Keratinocyte (primary cell): ENCODE measurements around the gene ARFGEF3. TPM values are rescaled to one million over a fixed set of nuclear protein-coding genes. Genes with fewer than 3 reads are reported as not detected.
"Not testable (repeated sequence)": the region's sequence is repeated elsewhere in the genome, so short reads cannot be mapped to it uniquely, and the experiment has no call there.

ENCODE experiments used
- DNase-seq: peaks from one replicate; pipeline ENCODE4 v3.0.0-alpha.2; 2011; ENCODE audit warnings: low read depth, missing footprints, low spot score
- FAIRE-seq: peaks from 2 replicates; lab custom pipeline; 2011; peaks lifted over from hg19 to GRCh38; lab: Jason Lieb, UNC
- H2AFZ ChIP-seq: 2 replicates; pipeline ENCODE4 v1.6.0; 2012; ENCODE audit warnings: low read length, control low read depth, inconsistent platforms; ENCODE audit not compliant: control insufficient read depth
- H3K27ac ChIP-seq: 2 replicates; pipeline ENCODE4 v1.5.1; 2011; ENCODE audit warnings: low read length; ENCODE audit not compliant: control insufficient read depth, insufficient read depth
- H3K27me3 ChIP-seq: 3 replicates; pipeline ENCODE4 v1.6.0; 2011; ENCODE audit warnings: low read length; ENCODE audit not compliant: control insufficient read depth, insufficient read depth; ENCODE audit errors: extremely low read depth
- H3K36me3 ChIP-seq, 2 experiments: 2 replicates in 1 of 2; 3 replicates in 1 of 2; pipeline ENCODE4 v1.5.1; 2011; ENCODE audit warnings: low read length in 2 of 2, mild to moderate bottlenecking in 1 of 2; ENCODE audit not compliant: control insufficient read depth in 2 of 2, insufficient read depth in 2 of 2; ENCODE audit errors: extremely low read depth in 1 of 2
- H3K4me1 ChIP-seq: 3 replicates; pipeline ENCODE4 v1.5.1; 2011; ENCODE audit warnings: low read length; ENCODE audit not compliant: control insufficient read depth, insufficient read depth; ENCODE audit errors: extremely low read depth
- H3K4me2 ChIP-seq: 3 replicates; pipeline ENCODE4 v1.6.0; 2011; ENCODE audit warnings: low read depth, low read length; ENCODE audit not compliant: control insufficient read depth, insufficient read depth; ENCODE audit errors: extremely low read depth
- H3K4me3 ChIP-seq, 3 experiments: fragments of 200-600 bp in 1 of 3; sonication (generic) in 1 of 3; 2 replicates in 2 of 3; 3 replicates in 1 of 3; pipeline ENCODE4 v1.5.1; 2011 to 2016; ENCODE audit warnings: low read length in 3 of 3, mild to moderate bottlenecking in 3 of 3, control low read depth in 2 of 3, inconsistent platforms in 1 of 3, low read depth in 1 of 3, mixed read lengths in 1 of 3, mixed run types in 1 of 3, moderate library complexity in 1 of 3; ENCODE audit not compliant: control insufficient read depth in 2 of 3, insufficient read depth in 2 of 3; ENCODE audit errors: extremely low read depth in 1 of 3
- H3K79me2 ChIP-seq: 2 replicates; pipeline ENCODE4 v1.6.0; 2012; ENCODE audit warnings: low read length; ENCODE audit not compliant: control insufficient read depth, insufficient read depth
- H3K9ac ChIP-seq: 3 replicates; pipeline ENCODE4 v1.6.0; 2011; ENCODE audit warnings: low read length; ENCODE audit not compliant: control insufficient read depth, insufficient read depth; ENCODE audit errors: extremely low read depth
- H3K9me1 ChIP-seq: 3 replicates; pipeline ENCODE4 v1.6.0; 2011; ENCODE audit warnings: low read length; ENCODE audit not compliant: control insufficient read depth, insufficient read depth; ENCODE audit errors: extremely low read depth
- H3K9me3 ChIP-seq: 2 replicates; pipeline ENCODE4 v1.5.1; 2012; ENCODE audit warnings: low read depth, low read length; ENCODE audit not compliant: control insufficient read depth
- H4K20me1 ChIP-seq: 3 replicates; pipeline ENCODE4 v1.6.0; 2011; ENCODE audit warnings: low read length; ENCODE audit not compliant: control insufficient read depth, insufficient read depth; ENCODE audit errors: extremely low read depth
- EZH2 ChIP-seq: IDR thresholded peaks from one replicate; pipeline ENCODE4 v1.6.1; 2012; ENCODE audit warnings: inconsistent platforms, mild to moderate bottlenecking, low read length, moderate library complexity
- dilution Hi-C: fragments of 300-500 bp; cut with MboI; formaldehyde crosslinking; loops from one replicate; pipeline ENCODE4 v1.7.0; 2020; ENCODE audit warnings: low sequenced_read_pairs; ENCODE audit not compliant: extremely low pct_ligation_motif_present
- polyA plus RNA-seq, 5 experiments: library from polyadenylated mRNA; depleted of rRNA in 3 of 5; stranded (reverse) in 3 of 5; stranded (forward) in 1 of 5; unstranded in 1 of 5; fragments of >200 nt; gene quantifications; 1 replicate in 1 of 5; 2 replicates in 3 of 5; 3 replicates in 1 of 5; pipeline versions ENCODE4 v1.2.1 to v1.2.3, GENCODE V29; 2011 to 2012; ENCODE audit warnings: missing spikeins in 2 of 5, low read depth in 1 of 5, low replicate concordance in 1 of 5
- TF ChIP-seq, protein P1 (sequence below), 3 experiments: IDR thresholded peaks in 1 of 3; conservative IDR thresholded peaks in 1 of 3; optimal IDR thresholded peaks in 1 of 3; 2 replicates in 2 of 3; 3 replicates in 1 of 3; pipeline versions ENCODE3 to v1.5.1; 2011; ENCODE audit warnings: low read length in 3 of 3, mild to moderate bottlenecking in 3 of 3, moderate library complexity in 2 of 3, control low read depth in 1 of 3, inconsistent platforms in 1 of 3; ENCODE audit not compliant: insufficient read depth in 2 of 3; ENCODE audit errors: extremely low read depth in 1 of 3

The ARFGEF3 gene
- polyA plus RNA-seq, 1 donor (not counting 4 experiments of a cell fraction or from before 2014, with no cell fraction given) = 0.09 TPM

GRCh38 chr6:138211601-138212000 is 49.9 kb downstream of the ARFGEF3 start:
- no peaks in the 10 kb centered on the region for H3K36me3 ChIP-seq
- DNase-seq = no peak
- no peaks in the 10 kb centered on the region for H3K79me2 ChIP-seq
- FAIRE-seq = no peak
- no peaks in the 10 kb centered on the region for H3K27me3 ChIP-seq
- H3K9me3 ChIP-seq = no peaks in the 10 kb centered on the region
- H3K27ac ChIP-seq = no peak overlapping the region
- no peak overlapping the region for H3K4me2 ChIP-seq
- H3K9me1 ChIP-seq = no peaks in the 10 kb centered on the region
- no peaks in the 10 kb centered on the region for H4K20me1 ChIP-seq
- no peaks in the 10 kb centered on the region for H3K4me1 ChIP-seq
- no peak overlapping the region for H3K4me3 ChIP-seq
- dilution Hi-C loops = no loop called here
- no peak overlapping the region for H2AFZ ChIP-seq
- H3K9ac ChIP-seq = no peak overlapping the region
- TF ChIP-seq, protein P1, sequence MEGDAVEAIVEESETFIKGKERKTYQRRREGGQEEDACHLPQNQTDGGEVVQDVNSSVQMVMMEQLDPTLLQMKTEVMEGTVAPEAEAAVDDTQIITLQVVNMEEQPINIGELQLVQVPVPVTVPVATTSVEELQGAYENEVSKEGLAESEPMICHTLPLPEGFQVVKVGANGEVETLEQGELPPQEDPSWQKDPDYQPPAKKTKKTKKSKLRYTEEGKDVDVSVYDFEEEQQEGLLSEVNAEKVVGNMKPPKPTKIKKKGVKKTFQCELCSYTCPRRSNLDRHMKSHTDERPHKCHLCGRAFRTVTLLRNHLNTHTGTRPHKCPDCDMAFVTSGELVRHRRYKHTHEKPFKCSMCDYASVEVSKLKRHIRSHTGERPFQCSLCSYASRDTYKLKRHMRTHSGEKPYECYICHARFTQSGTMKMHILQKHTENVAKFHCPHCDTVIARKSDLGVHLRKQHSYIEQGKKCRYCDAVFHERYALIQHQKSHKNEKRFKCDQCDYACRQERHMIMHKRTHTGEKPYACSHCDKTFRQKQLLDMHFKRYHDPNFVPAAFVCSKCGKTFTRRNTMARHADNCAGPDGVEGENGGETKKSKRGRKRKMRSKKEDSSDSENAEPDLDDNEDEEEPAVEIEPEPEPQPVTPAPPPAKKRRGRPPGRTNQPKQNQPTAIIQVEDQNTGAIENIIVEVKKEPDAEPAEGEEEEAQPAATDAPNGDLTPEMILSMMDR (optimal IDR thresholded peaks at IDR 0.05 in 1 of 3, IDR thresholded peaks at IDR 0.05 in 1 of 3, conservative IDR thresholded peaks at IDR 0.05 in 1 of 3; ENCODE audit: extremely low read depth in 1 of 3, insufficient read depth in 2 of 3, low read length in 3 of 3) = no peak
- no peak for TF ChIP-seq EZH2

GRCh38 chr6:138212530-138212929 is 50.8 kb downstream of the ARFGEF3 start:
- H3K9me1 ChIP-seq, dilution Hi-C loops, H3K4me3 ChIP-seq, H3K9ac ChIP-seq, H3K27me3 ChIP-seq, H3K36me3 ChIP-seq, DNase-seq, H2AFZ ChIP-seq, H3K79me2 ChIP-seq, H4K20me1 ChIP-seq, H3K9me3 ChIP-seq, H3K4me1 ChIP-seq, H3K4me2 ChIP-seq, FAIRE-seq, H3K27ac ChIP-seq: not testable (repeated sequence)

DNA sequence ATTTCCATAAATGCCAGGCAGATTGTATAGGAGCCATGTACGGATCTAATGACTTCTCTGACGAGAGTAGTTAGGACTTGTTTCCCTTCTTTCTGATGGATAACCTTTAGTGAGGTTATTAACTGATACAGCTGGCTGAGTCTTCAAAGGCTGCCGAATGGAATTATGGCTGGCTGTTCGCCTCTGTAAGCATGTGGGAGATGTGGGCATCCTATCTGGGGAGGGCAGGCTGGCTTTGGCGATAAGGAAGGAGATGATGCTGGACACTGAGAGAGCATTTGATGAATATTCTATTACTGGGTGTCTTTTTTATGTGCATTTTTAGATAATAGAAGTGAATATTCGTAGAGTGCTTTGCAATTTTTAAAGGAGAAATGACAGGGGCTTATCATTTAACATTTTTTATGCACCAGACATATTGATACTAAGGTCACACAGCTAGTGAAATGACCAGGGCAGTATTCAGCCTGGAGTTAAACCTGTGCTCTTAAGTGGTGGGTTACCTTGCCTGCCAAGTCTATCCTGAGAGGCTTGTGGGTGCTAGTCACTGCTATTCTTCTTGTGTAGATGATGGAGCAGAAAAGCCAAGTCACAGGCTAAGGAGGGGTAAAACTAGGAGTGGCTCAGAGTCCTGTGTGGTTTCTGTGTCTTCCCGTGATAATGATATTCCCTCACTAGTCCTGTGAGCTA is 53.5 kb downstream of the ARFGEF3 start:
- no peak overlapping the region for H3K4me2 ChIP-seq
- no peaks in the 10 kb centered on the region for H3K4me1 ChIP-seq
- H3K27ac ChIP-seq = no peak overlapping the region
- no peaks in the 10 kb centered on the region for H3K9me1 ChIP-seq
- no peaks in the 10 kb centered on the region for H3K79me2 ChIP-seq
- no peak for FAIRE-seq
- no peak overlapping the region for H3K9ac ChIP-seq
- no peak overlapping the region for H3K4me3 ChIP-seq
- H4K20me1 ChIP-seq = no peaks in the 10 kb centered on the region
- no peaks in the 10 kb centered on the region for H3K36me3 ChIP-seq
- H2AFZ ChIP-seq = no peak overlapping the region
- no peak for DNase-seq
- dilution Hi-C loops = no loop called here
- H3K9me3 ChIP-seq = no peaks in the 10 kb centered on the region
- no peak for TF ChIP-seq EZH2
- no peaks in the 10 kb centered on the region for H3K27me3 ChIP-seq
